Spleen (tissue), 7 donors: ENCODE measurements around the gene PRXL2C.

Source experiments
- POLR2A ChIP-seq, 3 donors: fragments of 450-650 bp; IDR thresholded peaks; one replicate each; pipeline ENCODE4 v1.5.1; 2017; ENCODE audit warnings: antibody characterized with exemption in 3 of 3, mild to moderate bottlenecking in 1 of 3
- TF ChIP-seq, protein P1 (sequence below), 11 experiments: fragments of 200-600 bp in 7 of 11; fragments of 450-650 bp in 4 of 11; sonication (generic) in 4 of 11; IDR thresholded peaks in 8 of 11; conservative IDR thresholded peaks in 3 of 11; 1 replicate in 7 of 11; 2 replicates in 4 of 11; pipeline versions ENCODE4 v1.4.0 to v1.8.0; 2016 to 2021; ENCODE audit warnings: antibody characterized with exemption in 11 of 11, inconsistent platforms in 4 of 11, mild to moderate bottlenecking in 1 of 11
- donor health status: DM: no; HTN: no; CAD: no; lungs with moderate emphysema.
- donor health status: DM: no; HTN: no; CAD: no.
- donor health status: DM: no; HTN: no; CAD: no.

DNA sequence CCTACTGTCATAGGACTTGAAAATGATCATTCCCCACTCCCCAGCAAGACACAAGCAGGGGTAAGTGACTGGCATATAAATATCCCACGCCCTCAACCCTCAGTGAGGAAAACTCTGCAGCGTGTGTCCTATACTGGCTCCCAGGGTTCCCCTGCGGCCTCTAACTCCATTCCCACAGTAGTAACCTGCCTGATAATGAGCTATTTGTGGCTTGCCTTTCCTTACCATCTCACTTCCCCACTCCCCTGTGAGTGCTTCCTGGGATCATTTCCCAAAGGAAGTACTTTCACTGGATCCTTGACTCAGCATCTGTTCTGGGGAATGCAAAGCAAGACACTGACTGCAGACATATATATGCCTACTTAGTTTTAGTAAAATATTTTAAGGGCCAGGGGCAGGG, 49.8 kb downstream of the PRXL2C start:
- TF ChIP-seq, protein P1, sequence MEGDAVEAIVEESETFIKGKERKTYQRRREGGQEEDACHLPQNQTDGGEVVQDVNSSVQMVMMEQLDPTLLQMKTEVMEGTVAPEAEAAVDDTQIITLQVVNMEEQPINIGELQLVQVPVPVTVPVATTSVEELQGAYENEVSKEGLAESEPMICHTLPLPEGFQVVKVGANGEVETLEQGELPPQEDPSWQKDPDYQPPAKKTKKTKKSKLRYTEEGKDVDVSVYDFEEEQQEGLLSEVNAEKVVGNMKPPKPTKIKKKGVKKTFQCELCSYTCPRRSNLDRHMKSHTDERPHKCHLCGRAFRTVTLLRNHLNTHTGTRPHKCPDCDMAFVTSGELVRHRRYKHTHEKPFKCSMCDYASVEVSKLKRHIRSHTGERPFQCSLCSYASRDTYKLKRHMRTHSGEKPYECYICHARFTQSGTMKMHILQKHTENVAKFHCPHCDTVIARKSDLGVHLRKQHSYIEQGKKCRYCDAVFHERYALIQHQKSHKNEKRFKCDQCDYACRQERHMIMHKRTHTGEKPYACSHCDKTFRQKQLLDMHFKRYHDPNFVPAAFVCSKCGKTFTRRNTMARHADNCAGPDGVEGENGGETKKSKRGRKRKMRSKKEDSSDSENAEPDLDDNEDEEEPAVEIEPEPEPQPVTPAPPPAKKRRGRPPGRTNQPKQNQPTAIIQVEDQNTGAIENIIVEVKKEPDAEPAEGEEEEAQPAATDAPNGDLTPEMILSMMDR (IDR thresholded peaks at IDR 0.05 in 8 of 11, conservative IDR thresholded peaks at IDR 0.05 in 3 of 11) = no peak
- TF ChIP-seq POLR2A (IDR thresholded peaks at IDR 0.05) = no peak
